ENCODE results near the gene PMIS2. TPM values are rescaled to one million over a fixed set of nuclear protein-coding genes. Genes with fewer than 3 reads are reported as not detected.

Gene PMIS2
- total and polyA plus RNA-seq, 2 of the 8 experiments (the other 6 are each of a cell fraction or from before 2014, with no cell fraction given), result not detected

DNA sequence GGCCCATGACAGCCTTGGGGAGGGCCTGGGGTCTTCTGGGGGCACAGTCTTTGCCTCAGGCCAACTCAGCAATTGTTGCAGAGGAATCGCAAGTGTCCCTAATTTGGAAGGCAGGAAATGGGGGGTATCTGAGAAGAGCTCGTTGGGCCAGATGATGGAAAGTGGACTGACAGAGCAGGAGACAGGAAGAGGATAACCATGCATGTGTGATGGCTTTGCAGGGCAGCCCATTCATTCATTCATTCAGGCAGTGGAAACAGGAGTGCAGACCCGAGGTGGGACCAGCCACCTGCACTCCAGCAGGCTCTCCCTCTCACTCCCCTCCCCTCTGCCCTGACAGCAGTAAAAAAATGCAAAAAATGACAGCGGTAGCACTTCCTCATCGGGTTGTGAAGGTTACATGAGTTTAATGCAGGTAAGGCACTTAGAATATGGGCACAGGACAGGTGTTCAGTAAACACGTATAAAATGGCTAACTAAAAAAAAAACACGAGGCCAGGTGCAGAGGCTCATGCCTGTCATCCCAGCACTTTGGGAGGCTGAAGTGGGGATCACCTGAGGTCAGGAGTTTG lies 45.5 kb upstream of the PMIS2 start:
- FAIRE-seq (no peak), DNase-seq (ENCODE audit: low read depth in 1 of 2, low spot score in 2 of 2) (no peak)
- H2BK15ac ChIP-seq (ENCODE audit: low read length), result no peak overlapping the region
- no peak overlapping the region for H3K14ac ChIP-seq (ENCODE audit: insufficient read length)
- no peak overlapping the region for H3K56ac ChIP-seq (replicated peaks; ENCODE audit: insufficient read length, low read depth, low read length)
- H3K27ac ChIP-seq (ENCODE audit: low read depth, low read length), result no peak overlapping the region
- peaks cover 0 to 12% (median 6%) of the 10 kb centered on the region in 4 experiments; a peak in 5 of 7 replicates for H3K4me1 ChIP-seq (replicated peaks in 1 of 4; ENCODE audit: control insufficient read depth in 3 of 4, insufficient read depth in 4 of 4, low read length in 3 of 4)
- H2AFZ ChIP-seq (ENCODE audit: low read length), result no peak overlapping the region
- no peak overlapping the region for H3K23ac ChIP-seq (ENCODE audit: insufficient read length)
- H3K4ac ChIP-seq (replicated peaks; ENCODE audit: insufficient read length, low read depth, low read length), result no peak overlapping the region
- ChIA-PET CTCF (ENCODE audit: partially characterized antibody) (interaction anchor here (1.0 to 1.5 kb wide), 2 partner anchors 8 to 104 kb away, joined by 3 read pairs; no protein-coding TSS in a partner anchor), POLR2A (ENCODE audit: partially characterized antibody) (interaction anchor here (0.9 to 4.4 kb wide), 5 partner anchors 9 to 103 kb away, joined by 3 to 19 read pairs (median 4); no protein-coding TSS in a partner anchor)
- H3K79me2 ChIP-seq (ENCODE audit: control insufficient read depth in 1 of 2, insufficient read depth in 2 of 2, low read length in 2 of 2), result peaks cover 0 to 15% of the 10 kb centered on the region in 2 experiments; a peak in 2 of 4 replicates
- no peaks in the 10 kb centered on the region for H3K27me3 ChIP-seq (replicated peaks in 1 of 4; ENCODE audit: control insufficient read depth in 3 of 4, extremely low read depth in 1 of 4, insufficient read depth in 3 of 4, low read length in 3 of 4)
- 0 out of 2 replicates have a peak, but pooled peaks cover 6% of the 10 kb centered on the region for H3K79me1 ChIP-seq (ENCODE audit: low read depth, low read length)
- no peak overlapping the region for H3K18ac ChIP-seq (ENCODE audit: extremely low read depth, low read length)
- no peak overlapping the region for H2BK120ac ChIP-seq (replicated peaks; ENCODE audit: low read depth, low read length)
- no peak overlapping the region for H3K9ac ChIP-seq (replicated peaks in 1 of 4; ENCODE audit: extremely low read depth in 1 of 4, low read depth in 3 of 4, low read length in 3 of 4)
- no peak overlapping the region for H3K4me2 ChIP-seq (ENCODE audit: insufficient read depth in 1 of 2, low read depth in 2 of 2, low read length in 2 of 2)
- no peak overlapping the region for H2BK5ac ChIP-seq (ENCODE audit: low read depth, low read length)
- WGBS, 2 experiments (ENCODE audit: extremely low coverage in 1 of 2, insufficient coverage in 1 of 2, insufficient read length in 1 of 2, insufficient replicate concordance in 2 of 2, low coverage in 1 of 2, low lambda C conversion rate in 2 of 2, missing lambda C conversion rate in 1 of 2), result 94% methylated on average over 6 of the region's 7 CpGs; no CpG with 5 or more reads in 1 of the 2 experiments
- H4K5ac ChIP-seq (ENCODE audit: insufficient read length, low read depth, low read length), result no peak overlapping the region
- TF ChIP-seq KDM5A (IDR thresholded peaks at IDR 0.05; ENCODE audit: low read length) (no peak), BRCA1 (IDR thresholded peaks at IDR 0.05; ENCODE audit: low read depth, low read length) (no peak), ATF3 (IDR thresholded peaks at IDR 0.05; ENCODE audit: insufficient read depth, low read depth, low read length) (no peak), POLR2AphosphoS5 (IDR thresholded peaks at IDR 0.05; ENCODE audit: low read depth, low read length) (no peak), TEAD4 (IDR thresholded peaks at IDR 0.05; ENCODE audit: low read depth, low read length) (no peak)
- TF ChIP-seq, protein P1, sequence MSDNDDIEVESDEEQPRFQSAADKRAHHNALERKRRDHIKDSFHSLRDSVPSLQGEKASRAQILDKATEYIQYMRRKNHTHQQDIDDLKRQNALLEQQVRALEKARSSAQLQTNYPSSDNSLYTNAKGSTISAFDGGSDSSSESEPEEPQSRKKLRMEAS (IDR thresholded peaks at IDR 0.05), result no peak
- H3K23me2 ChIP-seq (ENCODE audit: low read depth, low read length), result peaks cover 3% of the 10 kb centered on the region; the same call in 1 of the 2 replicates
- no peak overlapping the region for H2BK12ac ChIP-seq (ENCODE audit: low read depth, low read length)
- H2BK20ac ChIP-seq (ENCODE audit: low read length), result no peak overlapping the region
- peaks cover 5 to 15% of the 10 kb centered on the region in 2 experiments for H4K20me1 ChIP-seq (replicated peaks in 1 of 2; ENCODE audit: control insufficient read depth in 1 of 2, insufficient read depth in 2 of 2, low read length in 2 of 2)
- no peak overlapping the region for H4K8ac ChIP-seq (ENCODE audit: extremely low read depth, insufficient read depth, low read length)
- peaks cover 0 to 9% (median 6%) of the 10 kb centered on the region in 4 experiments; a peak in 4 of 8 replicates for H3K36me3 ChIP-seq (ENCODE audit: control insufficient read depth in 2 of 4, insufficient read depth in 4 of 4, low read length in 3 of 4)
- no peak overlapping the region for H2AK5ac ChIP-seq (ENCODE audit: low read depth, low read length)
- H3K4me3 ChIP-seq (ENCODE audit: extremely low read depth in 1 of 4, insufficient read depth in 2 of 4, low read depth in 3 of 4, low read length in 4 of 4), result no peak overlapping the region
- H4K91ac ChIP-seq (replicated peaks; ENCODE audit: insufficient read length, low read length), result no peak overlapping the region
- no peaks in the 10 kb centered on the region for H3K9me3 ChIP-seq (ENCODE audit: insufficient read depth in 2 of 2, low read depth in 1 of 2, low read length in 1 of 2)
